Stimulated activated CD4-positive, alpha-beta T cell treated with anti-CD3 and anti-CD28 coated beads, Interleukin-12 subunit alpha, Interleukin-12 subunit beta, amount 100 ng/mL, for 48 hours (primary cell): ENCODE measurements around the gene C13orf42.

Experiments
- DNase-seq, 3 donors: peaks; one replicate each; pipeline ENCODE4 v3.0.0-alpha.2; 2020; ENCODE audit warnings: low read depth in 2 of 3, low spot score in 1 of 3

Gene C13orf42

GRCh38 chr13:51111174-51111573 is at the start of gene C13orf42:
C13orf42 (minus strand) TSS chr13:51111274; CDS start chr13:51111209, 65 bp downstream.
- no peak for DNase-seq

GRCh38 chr13:51158880-51159518 is 47.9 kb upstream of the C13orf42 start:
- DNase-seq, result no peak

DNA sequence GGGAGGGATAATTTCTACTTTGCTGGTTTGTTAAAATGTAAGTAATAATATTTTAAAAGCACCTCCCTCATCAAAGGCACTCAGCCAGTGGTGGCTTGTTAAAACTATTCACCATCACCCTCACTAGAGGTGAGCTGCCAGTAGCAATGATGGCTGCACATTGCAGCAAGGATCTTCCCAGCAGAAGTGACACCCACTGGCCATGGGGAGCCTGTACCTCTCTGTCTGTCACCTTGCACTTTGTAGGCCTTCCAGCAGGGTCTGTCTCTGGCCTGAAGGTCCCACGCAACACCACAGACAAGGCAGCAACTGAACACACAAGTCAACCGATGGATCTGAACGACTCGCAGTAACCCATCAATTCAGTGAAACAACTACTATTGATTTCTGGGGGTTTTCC is 47.3 kb upstream of the C13orf42 start:
- no peak for DNase-seq

DNA sequence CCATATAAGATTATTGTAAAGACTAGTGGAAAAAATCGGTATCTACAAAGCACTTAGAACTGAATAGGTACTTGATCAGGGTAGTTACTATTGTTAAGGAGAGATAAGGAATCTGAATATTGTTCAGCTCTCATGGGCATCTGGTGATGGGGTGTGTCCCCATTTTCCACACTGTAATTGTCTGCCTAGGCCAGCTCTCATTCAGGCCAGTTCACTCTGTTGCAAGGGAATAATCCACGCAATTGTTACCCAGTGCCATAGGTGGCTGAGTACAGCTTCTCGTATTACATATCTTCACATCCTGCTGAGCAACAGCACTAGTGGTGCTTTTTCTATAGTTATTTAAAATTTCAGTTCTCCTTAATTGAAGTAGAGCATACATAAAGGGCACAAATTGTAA is 45.6 kb upstream of the C13orf42 start:
- no peak for DNase-seq

DNA sequence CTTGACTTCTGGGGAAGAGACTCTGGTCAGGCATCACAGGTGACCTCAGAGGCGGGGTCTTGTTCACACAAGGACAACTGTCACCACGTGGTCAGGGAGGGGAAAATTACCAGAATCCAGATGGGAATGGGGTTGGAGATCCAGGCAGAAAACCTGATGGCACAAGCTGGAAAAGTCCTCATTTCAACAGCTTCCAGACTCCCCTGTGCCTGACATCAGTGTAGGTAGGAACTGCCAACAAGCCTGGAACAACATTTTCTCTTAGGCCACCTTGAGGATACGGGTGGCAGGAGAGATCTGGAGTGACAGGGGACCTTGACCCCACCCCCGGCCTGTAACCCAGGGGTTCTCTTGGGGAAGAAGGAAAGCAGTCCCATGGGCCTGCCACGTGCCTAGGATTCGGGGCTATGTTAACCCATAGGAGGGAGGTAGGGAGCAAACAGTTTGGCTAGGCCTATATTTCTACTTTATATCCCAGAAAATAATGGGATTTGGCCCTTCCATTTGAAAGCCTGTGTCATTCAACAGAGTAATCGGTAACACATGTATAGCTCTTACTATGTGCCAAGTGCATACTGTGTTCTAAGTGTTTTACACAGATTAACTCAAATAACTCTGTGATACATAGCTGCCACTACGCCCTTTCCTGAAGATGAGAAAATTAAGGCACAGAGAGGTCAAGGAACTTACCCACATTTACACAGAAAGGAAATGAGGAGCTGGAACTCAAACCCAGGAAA is 44.9 kb upstream of the C13orf42 start:
- no peak for DNase-seq

GRCh38 chr13:51155161-51155560 is 44.1 kb upstream of the C13orf42 start:
- no peak for DNase-seq

DNA sequence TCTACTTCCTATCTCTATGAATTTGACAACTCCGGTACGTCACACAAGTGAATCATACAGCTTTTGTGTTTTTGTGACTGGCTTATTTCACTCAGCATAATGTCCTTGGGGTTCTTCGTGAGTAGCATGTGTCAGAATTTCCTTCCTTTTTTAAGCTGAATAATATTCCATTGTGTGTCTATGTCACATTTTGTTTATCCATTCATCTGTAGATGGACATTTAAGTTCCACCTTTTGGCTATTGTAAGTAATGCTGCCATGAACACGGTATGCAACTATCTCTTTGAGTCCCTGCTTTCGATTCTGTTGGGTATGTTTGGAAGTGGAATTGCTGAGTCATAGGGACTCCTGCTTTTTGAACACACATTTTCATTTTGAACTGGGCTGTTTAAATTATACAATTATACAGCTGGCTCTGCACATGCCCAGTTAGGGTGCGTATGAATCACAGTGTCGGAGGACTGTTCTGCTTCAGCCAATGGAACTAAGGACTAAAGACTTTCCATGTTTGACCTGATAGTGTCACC is 43.0 kb upstream of the C13orf42 start:
- peak in 1 of 3 donors; percentile 7 for DNase-seq

DNA sequence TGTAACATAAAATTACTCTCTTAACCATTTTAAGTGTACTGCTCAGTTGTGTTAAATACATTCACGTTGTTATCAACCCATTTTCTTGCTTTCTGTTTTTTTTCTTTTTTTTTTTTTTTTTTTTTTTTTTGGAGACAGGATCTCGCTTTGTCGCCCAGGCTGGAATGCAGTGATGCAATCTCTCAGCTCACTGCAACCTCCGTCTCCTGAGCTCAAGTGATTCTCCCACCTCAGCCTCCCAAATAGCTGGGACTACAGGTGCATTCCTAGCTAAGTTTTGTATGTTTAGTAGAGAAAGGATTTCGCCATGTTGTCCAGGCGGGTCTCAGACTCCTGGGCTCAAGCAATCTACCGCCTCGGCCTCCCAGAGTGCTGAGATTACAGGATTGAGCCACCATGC is 42.5 kb upstream of the C13orf42 start:
- no peak for DNase-seq

DNA sequence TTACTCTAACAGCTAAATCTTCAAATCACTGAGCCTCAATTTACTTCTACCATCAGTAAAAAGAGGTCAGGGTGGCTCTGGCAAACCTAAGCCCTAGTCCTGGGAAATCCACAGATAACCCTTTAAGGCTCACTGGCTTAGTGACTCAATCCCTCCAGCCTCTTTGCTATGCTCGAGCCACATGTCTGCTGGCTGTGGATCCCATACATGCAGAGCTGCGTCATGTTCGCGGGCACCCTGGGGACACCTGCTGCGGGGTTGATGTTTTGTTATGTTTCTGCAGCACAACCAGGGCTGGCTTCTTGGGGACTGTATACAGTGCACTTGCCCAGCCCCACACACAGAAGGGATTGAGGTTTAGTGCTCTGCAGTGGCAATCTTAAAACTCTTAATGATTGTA is 41.6 kb upstream of the C13orf42 start:
- DNase-seq, result no peak

- DNase-seq, result no peak
Measured at GRCh38 chr13:51151463-51151862, 40.4 kb upstream of the C13orf42 start.

GRCh38 chr13:51148952-51149573 is 38.0 kb upstream of the C13orf42 start:
- no peak for DNase-seq

DNA sequence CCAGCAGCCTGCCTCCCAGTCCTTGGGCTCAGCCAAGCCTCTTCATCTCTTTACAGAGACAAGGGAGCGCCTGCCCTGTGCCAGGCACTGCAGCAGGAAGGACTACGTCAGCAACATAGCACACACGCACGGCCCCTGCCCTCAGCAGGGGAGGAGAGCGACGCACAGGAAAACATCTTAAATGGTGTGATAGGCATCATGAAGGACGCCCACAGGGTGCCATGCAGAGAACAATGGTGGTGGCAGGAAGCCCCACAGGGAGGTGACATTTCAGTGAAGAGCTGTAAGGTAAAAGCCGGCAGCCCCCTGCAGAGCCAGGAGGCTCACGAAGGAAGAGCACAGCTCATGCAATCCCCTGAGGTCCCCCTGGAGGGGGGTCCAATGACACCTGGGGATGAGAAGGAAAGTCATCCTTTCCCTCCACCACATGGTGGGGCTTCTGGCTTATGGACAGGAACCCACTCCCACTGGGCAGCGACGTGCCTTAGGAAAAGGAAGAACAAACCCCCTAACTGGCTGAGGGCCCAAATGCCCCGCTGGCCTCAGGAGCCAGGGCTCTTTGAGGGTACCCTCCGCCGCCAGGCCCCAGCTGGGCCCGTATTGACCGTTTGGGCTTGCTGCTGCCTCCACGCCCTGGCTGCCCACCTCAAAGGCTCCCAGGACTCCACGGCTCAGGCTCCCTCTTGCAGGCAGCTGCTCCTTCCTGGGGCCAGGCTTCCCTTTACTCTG is 37.3 kb upstream of the C13orf42 start:
- DNase-seq, result no peak

DNA sequence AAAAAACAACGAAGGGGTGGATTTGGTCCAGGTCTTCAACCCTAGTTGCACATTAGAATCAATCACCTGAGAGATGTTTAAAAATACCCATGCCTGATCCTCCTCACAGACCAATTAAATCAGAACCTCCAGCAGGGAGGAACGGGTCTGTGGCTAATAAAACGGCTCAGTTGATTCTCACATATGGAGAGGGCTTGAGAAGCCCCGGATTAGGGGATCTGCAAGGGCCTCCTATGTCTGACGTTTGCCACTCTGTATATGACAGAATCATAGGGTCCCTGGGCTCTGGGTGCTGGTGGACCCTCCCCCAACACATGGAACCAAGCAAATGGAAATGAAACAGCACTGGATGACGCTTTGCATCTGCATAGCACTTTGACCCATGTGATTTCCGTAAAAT is 36.7 kb upstream of the C13orf42 start:
- no peak for DNase-seq

DNA sequence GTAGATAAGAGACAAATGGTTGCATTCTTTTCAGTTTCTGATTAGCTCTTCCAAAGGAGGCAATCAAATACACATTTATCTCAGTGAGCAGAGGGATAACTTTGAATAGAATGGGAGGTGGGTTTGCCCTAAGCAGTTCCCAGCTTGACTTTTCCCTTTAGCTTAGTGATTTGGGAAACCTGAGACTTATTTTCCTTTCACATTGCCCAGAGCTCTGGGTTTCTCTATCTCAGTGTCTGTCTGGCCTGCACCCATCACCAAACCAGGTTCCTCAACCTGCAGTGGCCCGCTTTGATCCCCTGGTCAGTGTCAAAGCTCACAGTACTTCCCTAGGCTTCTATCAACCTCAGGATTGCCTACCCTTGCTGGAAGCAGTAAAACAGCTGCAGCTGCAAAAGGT is 35.6 kb upstream of the C13orf42 start:
- DNase-seq, result no peak

DNA sequence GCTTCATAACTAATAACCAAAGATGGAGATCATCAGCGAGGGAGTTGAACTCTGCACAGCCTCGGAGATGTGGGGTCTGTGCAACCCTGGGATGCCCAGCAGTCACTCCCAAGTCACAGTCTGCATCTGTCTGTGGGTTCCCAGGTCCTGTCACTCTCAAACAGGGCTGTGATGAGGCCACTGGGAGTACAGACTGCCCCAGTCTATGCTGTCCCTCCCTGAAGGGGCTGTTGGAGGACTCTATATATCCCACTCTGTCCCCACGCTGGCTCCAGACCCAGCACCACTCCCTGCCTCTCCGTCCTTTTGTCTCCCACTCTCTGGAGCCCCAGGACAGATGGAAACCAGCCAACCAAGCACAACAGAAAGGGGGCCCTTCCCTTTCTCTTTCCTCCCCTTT is 26.2 kb upstream of the C13orf42 start:
- DNase-seq, result no peak

DNA sequence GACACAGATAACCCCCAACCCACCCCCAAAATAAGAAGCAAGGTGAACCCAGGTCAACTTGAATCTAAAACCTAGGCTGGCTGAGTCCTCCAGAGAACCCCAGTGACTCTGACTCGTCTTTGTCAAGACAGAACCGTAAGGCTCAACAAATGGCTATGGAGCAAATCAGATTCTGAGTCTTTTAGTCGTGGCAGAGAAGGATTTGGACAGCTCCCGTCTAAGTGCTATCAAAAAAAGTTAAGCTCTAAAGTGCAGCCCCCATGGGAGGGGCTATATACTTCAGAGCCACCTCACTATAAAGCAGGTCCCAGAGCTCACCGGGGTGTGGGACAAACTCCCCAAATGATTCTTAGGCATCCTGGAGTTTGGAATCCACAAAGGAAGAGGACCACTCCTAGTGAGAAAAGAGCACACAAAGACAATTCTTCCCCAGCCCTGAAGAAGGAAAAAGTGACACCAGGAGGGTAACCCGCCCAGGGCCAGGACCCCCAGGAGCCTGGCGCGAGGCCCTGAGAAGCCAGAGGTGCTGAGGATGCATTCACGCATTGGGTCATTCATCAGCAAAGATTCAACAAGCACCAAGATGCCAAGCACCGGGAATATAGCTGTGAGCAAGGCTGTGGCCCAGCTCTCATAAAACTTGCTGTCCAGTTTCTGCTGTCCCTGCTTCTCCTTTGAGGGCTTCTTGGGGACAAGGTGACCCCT is 25.4 kb upstream of the C13orf42 start:
- DNase-seq, result no peak

DNA sequence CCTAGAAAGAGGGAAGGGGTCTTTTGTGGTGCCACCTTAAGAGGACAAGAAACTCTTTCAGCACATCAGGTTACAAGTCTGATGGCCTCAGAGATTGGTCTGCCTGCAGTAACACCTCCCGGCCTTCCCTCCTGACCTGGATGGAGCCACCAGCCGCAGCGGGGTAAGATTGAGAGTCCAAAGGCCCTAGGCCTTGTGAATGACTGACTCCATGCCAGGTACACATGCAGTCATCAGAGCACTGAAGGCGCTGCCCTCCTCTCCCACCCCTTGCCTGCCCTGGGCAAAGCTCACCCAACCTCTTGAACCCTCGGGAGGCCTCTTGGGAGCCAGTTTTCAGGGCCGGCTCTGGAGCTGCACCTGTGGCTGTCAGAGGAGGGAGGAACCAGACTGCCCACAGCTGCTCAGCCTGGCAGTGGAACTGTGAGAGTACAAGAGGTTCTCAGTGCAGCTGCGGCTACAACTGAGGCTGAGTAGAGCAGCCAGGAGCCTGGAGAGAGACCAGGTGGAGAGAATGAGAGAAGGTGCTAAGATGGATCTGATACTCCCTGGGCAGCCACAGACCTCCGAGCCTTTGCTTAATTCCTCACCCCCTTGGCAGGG is 23.8 kb upstream of the C13orf42 start:
- DNase-seq, result no peak

GRCh38 chr13:51130348-51130747 is 19.3 kb upstream of the C13orf42 start:
- DNase-seq, result no peak

- peak; percentile 18 to 34 (median 23) for DNase-seq
Measured at GRCh38 chr13:51125495-51126226, 14.6 kb upstream of the C13orf42 start.
